DMS 273 treated with DMSO at 0.1 percent for 48 hours (cell line): ENCODE results near the gene TLL1.

ENCODE experiments used
- DNase-seq: peaks from one replicate; lab custom pipeline; 2025; lab: John Stamatoyannopoulos, UW

TLL1 gene

GRCh38 chr4:165971933-165972332 lies 98.9 kb downstream of the TLL1 start:
- DNase-seq, result no peak

- no peak for DNase-seq
These were observed 99.7 kb downstream of the TLL1 start for GRCh38 chr4:165972747-165973146.

DNA sequence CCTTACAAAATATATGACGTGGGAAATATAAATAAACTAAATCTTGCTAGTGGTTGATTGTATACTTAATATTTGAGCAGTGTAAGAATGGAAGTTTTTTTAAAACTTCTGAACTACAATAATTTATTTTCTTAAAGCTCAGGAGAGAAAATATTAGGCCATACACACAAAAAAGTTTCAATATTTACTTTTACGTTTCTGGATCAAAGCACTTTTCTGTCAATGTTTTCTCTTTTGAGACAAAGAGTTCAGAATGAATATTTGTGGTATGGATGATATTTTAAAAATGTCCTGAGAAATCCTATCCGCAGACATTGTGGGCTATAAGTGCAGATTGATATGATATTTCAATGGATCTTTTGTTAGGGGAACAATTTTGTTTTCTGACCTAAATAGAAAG lies 109.9 kb downstream of the TLL1 start:
- DNase-seq, result no peak

DNA sequence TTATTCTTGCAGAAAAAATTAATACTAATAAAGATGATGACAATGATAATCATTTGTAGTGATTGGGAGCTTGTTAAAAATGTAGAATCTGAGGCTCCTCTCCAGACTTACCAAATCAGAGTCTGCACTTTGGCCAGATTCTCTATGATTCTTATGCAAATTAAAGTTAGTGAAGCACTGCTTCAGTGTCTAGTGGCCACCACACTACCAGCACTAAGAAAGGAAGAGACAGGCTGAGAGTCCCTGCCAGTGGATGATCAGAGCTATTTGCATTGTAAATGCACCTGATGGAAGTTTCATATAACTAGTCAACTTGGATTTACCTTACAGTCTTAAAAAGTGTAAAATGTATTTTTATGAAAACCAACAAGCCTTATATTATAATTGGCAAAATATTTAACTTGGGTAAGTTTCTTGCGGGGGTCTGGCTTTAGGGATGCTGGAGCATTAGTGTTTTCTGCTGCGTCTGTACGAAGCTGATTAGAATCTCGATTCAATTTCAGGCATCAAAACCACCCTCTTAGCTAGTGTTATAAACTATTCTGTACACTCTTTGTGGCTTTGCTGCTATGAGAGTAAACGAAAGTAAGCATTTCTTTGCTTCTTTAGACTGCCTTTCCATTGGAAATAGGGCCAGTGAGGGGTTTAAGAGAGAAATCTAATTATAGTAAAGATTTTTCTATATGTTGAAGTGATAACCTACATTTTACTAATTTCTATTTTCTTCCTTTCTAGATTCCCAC lies 114.1 kb downstream of the TLL1 start:
- DNase-seq, result no peak

- DNase-seq, result no peak
These were observed 118.5 kb downstream of the TLL1 start for GRCh38 chr4:165991325-165992180.

DNA sequence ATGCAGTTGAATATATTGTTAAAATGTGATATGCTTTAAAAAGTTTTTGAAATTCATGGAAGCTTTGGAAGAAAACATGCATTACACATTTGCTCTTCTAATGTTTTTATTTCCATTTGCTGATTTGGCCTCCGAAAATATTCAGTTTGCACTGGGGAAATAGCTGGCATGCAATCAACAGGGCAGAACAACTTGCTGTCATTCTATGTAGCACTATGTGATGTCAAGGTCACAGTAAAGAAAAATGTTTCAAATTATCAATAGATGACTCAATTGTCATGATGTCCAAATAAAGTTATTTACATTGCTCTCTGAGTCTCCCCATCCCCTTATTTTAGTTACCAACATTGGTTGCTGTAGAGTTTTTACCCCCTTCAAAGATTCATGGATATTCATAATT lies 119.2 kb downstream of the TLL1 start:
- DNase-seq, result no peak

DNA sequence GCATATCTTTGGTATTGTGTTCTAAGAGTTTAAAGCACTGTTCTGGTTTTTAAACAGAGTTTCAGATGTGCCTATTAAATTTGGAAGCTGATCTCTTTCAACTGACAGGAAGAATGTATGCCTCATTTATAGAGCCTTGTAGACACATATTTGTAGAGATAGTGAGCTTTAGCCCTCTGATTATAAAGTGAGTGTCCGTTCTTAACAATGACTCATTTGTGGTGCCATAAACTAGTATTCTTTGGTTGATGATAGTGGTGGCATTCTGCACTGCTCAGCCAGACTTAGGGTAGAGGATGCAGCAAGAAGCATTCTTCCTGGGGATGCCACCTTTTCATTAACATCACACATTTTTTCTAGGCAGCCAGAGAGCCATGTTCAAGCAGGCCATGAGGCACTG lies 121.7 kb downstream of the TLL1 start:
- no peak for DNase-seq

DNA sequence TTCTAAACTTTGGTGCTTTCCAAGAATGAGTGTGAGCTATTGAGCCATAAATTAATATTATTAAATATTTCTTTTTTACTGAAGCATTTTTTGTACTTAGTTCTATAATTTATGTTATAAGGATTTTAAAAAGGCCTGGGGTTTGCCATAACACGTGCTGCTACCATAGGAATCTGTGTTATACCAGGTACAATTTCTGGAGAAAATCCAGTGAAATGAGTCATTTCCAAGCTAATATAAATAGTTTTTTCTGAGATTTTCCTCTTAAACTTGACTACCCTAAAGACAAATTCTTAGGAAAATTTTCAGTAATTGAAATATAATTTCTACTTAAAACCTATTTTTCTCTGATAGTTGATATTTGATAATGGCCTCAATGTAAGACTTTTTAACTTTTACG lies 130.8 kb downstream of the TLL1 start:
- DNase-seq, result no peak

- DNase-seq, result no peak
These were observed 133.2 kb downstream of the TLL1 start for GRCh38 chr4:166006217-166006616.

DNA sequence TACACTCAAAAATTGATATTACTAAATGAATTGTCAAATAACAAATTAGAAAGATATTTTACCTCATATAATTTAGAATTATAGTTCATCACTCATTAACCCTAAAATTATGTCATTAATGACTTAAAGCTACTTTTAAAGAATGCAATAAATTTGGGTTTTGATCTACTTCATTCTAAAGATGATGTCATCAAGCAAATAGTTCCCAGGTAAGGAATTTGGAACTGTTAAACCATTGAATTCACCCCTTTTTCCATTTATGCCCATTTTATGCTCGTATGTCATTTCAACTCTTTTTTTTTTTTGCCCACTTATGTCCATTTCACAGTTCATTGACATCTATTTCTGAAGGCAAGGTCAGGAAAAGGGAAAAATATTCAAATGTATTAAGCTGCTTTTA lies 135.5 kb downstream of the TLL1 start:
- DNase-seq, result no peak

- DNase-seq, result no peak
These were observed 139.3 kb downstream of the TLL1 start for GRCh38 chr4:166012129-166013030.

GRCh38 chr4:166014411-166014810 lies 141.4 kb downstream of the TLL1 start:
- DNase-seq, result no peak

- no peak for DNase-seq
These were observed 144.8 kb downstream of the TLL1 start for GRCh38 chr4:166017804-166018203.

DNA sequence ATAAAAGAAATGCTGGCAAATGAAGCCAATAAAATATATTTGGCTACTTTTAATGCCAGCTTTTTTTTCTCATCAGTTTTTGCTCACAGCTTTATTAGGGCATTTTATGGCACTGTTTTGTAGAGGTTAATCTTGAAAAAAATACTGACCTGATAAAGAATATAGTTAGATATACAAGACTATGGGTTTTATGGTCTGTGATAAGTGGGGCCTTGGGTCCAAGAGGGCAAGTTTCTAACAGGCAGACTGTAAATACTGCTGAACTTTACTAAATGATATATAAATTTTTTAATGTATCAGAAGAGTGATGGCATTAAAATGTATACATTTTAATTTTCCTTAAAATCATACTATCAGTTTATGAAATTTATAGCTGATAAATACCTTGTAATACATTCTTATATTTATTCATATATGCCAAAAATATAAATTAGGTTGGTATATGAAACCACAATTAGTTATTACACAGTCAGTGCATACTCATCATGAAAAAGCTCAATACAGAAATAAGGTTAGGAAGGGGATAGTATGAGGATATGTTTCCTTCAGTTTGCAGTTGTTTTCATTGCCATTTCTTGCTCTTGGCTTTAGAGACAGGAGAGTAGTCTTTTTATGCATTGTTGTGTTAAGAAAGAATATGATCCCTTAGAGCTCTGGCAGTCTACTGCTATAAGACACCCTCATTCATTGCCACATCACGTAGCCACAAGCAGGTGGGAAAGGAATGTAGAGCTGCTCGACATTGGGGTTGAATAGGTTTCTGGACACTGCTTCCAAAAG lies 146.6 kb downstream of the TLL1 start:
- DNase-seq, result no peak

DNA sequence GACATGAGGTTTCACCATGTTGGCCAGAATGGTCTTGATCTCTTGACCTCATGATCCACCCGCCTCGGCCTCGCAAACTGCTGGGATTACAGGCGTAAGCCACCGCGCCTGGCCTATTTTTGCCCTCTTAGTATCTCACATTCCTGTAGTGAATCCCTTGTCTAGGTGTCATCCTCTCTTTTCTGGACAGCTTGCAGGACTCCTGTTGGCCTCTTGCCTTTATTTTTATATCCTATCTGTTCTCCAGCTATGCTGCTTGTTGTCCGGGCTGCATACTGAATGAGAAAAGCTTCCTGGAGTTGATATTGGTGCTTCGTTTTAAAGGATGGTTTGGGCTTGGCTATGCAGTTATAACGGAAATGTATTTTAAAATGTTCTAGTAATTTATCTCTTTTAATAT lies 148.6 kb downstream of the TLL1 start:
- no peak for DNase-seq

DNA sequence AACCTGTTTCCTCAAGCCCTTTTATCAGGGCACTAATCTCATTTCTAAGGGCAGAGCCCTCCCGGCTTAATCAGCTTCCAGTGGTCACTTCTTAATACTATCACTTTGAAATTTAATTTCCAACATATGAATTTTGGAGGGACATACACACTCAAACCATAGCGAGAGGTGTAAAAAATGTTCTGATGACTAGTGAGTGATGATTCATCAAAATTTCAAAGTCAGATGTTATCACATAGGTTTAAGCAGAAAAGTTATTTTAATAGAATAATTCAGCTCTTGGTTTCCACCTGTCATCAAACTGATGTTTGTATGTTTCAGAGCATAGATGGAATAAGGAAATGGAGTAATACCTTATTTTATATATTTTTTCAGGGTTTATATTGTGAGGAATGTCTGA lies 161.9 kb downstream of the TLL1 start:
- DNase-seq, result no peak

DNA sequence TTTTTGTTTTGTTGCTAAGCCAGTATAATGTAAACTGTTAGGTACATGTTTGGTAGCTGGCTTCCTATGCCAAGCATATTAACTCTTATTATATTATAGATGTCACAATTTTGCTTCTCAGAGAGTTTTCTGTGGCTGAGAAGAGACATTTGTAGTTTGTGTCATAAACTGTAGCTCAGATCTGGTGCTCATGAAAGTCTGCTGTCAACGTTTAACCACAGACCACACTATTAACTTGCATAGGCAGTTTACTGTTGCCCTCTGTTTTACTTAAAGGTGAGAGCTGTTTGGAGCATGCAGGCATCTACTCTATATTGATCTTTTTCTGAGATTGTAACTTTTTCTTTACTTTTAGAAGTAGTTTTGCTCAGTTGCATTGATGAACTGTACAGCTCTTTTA lies 166.8 kb downstream of the TLL1 start:
- no peak for DNase-seq

- no peak for DNase-seq
These were observed 169.5 kb downstream of the TLL1 start for GRCh38 chr4:166042510-166043055.

DNA sequence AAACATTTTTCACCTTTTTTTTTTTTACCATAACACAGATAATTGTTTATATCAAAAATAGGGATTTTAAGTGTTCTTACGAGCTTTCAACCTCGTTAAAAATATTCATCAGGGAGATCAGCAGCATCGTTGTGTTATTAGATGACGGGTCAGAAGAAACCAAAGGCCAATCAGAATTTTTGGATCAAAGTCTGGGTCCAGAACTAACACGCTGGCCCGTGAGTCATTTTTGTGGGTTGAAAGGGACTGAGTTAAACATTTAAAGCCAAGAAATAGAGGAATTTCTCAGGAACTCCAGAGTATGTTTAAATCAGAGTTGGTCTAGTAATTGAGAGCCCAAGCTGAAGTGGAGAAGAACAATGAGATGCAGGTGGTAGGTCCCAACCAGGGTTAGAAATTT lies 170.8 kb downstream of the TLL1 start:
- no peak for DNase-seq

DNA sequence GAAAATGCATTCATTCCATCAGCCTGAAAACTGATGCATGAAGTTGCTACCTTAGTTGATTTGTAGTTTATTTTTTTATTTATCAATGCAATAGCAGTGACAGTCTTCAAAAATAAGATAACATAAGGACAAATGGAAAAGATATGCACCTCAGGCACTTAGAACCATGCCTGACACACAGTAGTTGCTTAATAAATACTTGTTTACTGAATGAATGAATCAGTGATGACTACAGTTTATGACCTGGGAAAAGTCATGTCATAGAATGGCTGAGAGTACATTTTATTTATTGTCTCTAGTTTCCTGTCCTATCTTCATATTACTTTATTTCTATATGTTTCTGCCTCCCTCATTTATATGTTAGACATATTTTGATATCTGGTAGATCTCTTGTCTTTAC lies 171.8 kb downstream of the TLL1 start:
- no peak for DNase-seq

DNA sequence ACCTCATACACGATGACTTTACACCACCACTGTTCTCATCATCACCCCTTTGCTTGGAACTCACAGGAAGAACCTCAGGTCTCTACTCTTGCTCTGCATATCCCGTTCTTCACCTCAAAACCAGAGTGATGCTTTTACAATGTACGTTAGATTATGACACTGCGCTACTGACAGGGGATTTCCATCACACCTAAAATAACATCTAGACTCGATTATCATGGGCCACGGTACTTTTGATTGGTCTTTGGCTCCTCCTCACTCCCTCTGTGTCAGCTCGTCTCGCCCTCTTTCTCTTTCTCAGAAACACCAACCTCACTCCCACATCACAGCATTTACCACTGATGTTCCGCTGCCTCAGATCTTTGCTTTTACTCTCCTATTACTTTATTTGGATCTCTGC lies 172.4 kb downstream of the TLL1 start:
- DNase-seq, result no peak
